Glomerular endothelial cell (primary cell): ENCODE measurements around the gene BCKDK. TPM values are rescaled to one million over a fixed set of nuclear protein-coding genes. Genes with fewer than 3 reads are reported as not detected.

Experiments
- total RNA-seq: library from RNA; depleted of rRNA; stranded (reverse); fragments of >200 nt; gene quantifications from 2 replicates; pipeline ENCODE4 v1.2.3, GENCODE V29; 2015

Gene BCKDK
- total RNA-seq, 1 donor from 2014 or later, result 67.5 TPM

Other genes starting within 250 kb of the BCKDK start
- gene BCL7C, start 214.3 kb upstream of the BCKDK start, total RNA-seq, result 44.5 and 54.5 TPM in 2 replicates
- 0.19 and 0.53 TPM in 2 replicates for gene CTF1, start 211.8 kb upstream of the BCKDK start, total RNA-seq
- 29.5 and 29.9 TPM in 2 replicates for gene FBXL19, start 184.8 kb upstream of the BCKDK start, total RNA-seq
- gene ORAI3, start 159.3 kb upstream of the BCKDK start, total RNA-seq, result 40.0 and 47.3 TPM in 2 replicates
- gene SETD1A, start 150.6 kb upstream of the BCKDK start, total RNA-seq, result 12.5 and 24.6 TPM in 2 replicates
- gene HSD3B7, start 123.2 kb upstream of the BCKDK start, total RNA-seq, result 7.8 and 12.7 TPM in 2 replicates
- 0.41 and 2.6 TPM in 2 replicates for gene STX1B, start 97.7 kb upstream of the BCKDK start, total RNA-seq
- gene STX4, start 74.8 kb upstream of the BCKDK start, total RNA-seq, result 36.4 and 44.7 TPM in 2 replicates
- gene ZNF668, start 34.1 kb upstream of the BCKDK start, total RNA-seq, result 13.8 and 16.3 TPM in 2 replicates
- gene ZNF646, start 34.0 kb upstream of the BCKDK start, total RNA-seq, result 17.6 and 22.1 TPM in 2 replicates
- gene PRSS53, start 19.4 kb upstream of the BCKDK start, total RNA-seq, result 0.68 and 4.8 TPM in 2 replicates
- 162 and 167 TPM in 2 replicates for gene VKORC1, start 13.6 kb upstream of the BCKDK start, total RNA-seq
- gene KAT8, start 9.3 kb downstream of the BCKDK start, total RNA-seq, result 29.1 and 32.6 TPM in 2 replicates
- 0.12 and 1.5 TPM in 2 replicates for gene PRSS8, start 27.3 kb downstream of the BCKDK start, total RNA-seq
- 0.10 TPM in 1 of 2 replicates, not detected in the other for gene PRSS36, start 41.7 kb downstream of the BCKDK start, total RNA-seq
- 66.1 and 107 TPM in 2 replicates for gene FUS, start 71.8 kb downstream of the BCKDK start, total RNA-seq
- gene PYCARD, start 94.4 kb downstream of the BCKDK start, total RNA-seq, result 32.2 and 33.1 TPM in 2 replicates
- gene TRIM72, start 105.7 kb downstream of the BCKDK start, total RNA-seq, result not detected in 2 replicates
- not detected in 2 replicates for gene PYDC1, start 108.7 kb downstream of the BCKDK start, total RNA-seq
- 0.10 and 0.12 TPM in 2 replicates for gene ITGAM, start 151.6 kb downstream of the BCKDK start, total RNA-seq
- 0.23 and 0.63 TPM in 2 replicates for gene ITGAX, start 246.8 kb downstream of the BCKDK start, total RNA-seq